GM12872 (cell line): Measurements from ENCODE around the gene DAAM1.

ENCODE experiments used
- CTCF ChIP-seq: IDR thresholded peaks from 3 replicates; pipeline ENCODE4 v1.5.1; 2011; ENCODE audit warnings: low read depth, mild to moderate bottlenecking, low read length, moderate library complexity; ENCODE audit not compliant: insufficient read depth

The DAAM1 gene

GRCh38 chr14:59208224-59208814, 19.9 kb downstream of the DAAM1 start:
- no peak for TF ChIP-seq CTCF

GRCh38 chr14:59208954-59209353, 20.5 kb downstream of the DAAM1 start:
- TF ChIP-seq CTCF: no peak

- TF ChIP-seq CTCF: no peak
Measured at GRCh38 chr14:59210621-59211020, 22.2 kb downstream of the DAAM1 start.

GRCh38 chr14:59213368-59214315, 25.2 kb downstream of the DAAM1 start:
- no peak for TF ChIP-seq CTCF

DNA sequence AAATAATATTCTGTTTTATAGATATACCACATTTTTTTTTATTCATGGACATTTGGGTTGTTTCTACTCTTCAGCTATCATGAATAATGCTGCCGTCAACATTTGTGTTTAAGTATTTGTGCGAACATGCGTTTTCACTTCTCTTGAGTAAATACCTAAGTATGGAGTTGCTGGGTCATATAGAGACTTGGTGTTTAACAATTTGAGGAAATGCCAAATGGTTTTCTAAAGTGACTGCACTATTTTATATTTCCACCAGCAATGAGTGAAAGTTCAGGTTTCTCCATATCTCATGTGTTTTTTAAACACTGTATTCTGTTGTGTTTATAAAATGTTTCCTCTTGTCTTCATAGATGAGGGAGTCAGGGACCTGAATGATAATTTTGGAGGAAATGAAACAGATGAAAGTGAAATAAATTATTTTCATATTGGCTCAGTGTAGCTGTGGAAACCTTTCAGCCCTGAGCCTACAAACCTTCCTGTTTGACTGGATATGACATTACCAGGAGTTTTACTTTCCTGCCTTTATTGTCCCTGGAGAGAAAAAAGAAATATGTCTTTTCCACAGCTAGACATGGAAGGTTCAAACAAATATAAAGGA, 26.3 kb downstream of the DAAM1 start:
- TF ChIP-seq CTCF: no peak

DNA sequence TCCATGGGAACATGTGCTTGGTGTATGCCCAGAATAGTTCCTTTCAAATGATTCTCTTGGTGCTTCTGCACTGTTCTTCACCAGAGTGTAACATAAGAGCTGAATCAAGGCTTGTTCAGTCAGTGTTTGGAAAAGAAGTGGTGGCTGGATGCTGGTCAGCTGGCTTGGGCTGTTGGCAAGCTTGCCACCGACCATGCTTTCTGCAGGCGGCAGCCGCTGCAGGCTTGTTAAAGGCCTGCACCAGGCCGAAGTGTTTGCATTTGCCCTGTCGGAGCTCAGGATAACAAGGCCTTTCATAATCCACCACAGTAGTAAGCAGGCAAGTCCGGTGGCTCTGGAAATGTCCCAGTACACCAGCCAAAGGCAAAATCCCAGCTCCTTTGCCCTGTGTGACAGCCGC, 26.9 kb downstream of the DAAM1 start:
- no peak for TF ChIP-seq CTCF

- no peak for TF ChIP-seq CTCF
Measured at GRCh38 chr14:59215757-59216156, 27.3 kb downstream of the DAAM1 start.
